ENCODE measurements around the gene TMEM161A.
"Not testable (repeated sequence)": the region's sequence is repeated elsewhere in the genome, so short reads cannot be mapped to it uniquely, and the experiment has no call there.

The TMEM161A gene

DNA sequence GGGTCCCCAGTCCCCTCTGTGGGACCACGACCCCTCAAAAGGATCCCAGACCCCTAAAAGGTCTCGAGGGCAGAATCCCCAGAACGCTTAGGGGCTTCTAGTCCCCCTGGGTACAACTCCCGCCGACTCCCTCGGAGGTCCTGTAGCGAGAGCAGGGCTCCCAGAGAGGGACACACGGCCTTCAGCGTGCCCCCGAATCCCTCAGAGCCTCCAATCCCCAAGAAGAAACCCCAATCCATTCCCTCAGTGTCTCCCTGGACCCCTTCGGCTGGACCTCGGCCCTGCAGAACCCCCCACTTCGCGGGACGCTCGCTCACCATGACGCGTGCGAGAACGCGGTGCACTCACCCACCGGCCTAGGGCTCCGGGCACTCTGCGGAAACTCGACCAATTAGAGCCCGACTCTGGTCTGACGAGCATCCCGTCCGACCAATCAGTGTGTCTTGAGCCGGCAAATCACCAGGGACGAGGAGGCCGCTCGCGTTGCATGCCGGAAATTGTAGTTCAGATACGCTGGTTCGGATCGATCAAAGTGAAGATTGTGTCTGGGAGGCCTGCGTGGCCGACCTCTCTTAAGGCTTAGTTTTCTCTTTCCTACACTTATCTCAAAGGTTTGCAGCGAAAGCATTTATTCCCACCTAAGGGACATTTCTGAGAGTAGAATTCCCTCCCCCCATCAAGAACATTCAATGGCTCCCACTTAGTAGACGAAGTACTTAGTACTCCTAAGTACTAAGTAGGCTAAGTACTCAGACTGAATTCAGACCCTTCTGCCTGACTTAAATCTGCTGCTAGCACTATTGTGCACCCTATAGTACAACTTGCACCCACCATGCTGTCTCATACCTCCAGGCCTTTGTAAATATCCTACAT lies at the start of gene TMEM161A:
TMEM161A (minus strand) TSS at position 370 of the 873 bp plus-strand sequence; CDS start at position 320, 50 bp downstream.
- peak; percentile 100 for DNase-seq (ENCODE audit: low spot score)

DNA sequence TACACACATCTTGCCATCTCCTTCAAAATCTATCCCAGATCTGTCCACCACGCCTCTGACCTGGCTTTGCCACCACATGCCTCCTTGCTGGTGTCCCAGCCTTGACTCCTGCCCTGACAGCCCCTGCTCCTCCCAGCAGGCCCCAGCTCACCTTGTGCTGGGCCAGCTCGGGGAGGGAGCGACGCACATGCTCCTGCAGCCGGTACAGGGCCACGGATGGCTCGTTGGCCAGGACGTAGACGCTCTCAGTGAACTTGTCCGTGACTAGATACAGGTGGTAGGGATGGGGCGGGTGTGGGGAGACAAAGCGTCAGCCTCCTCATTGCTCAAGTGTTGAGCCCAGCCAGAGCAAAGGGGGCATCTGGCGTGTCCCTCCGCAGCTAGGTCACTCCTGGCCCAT lies 48.5 kb upstream of the TMEM161A start:
- no peak for DNase-seq (ENCODE audit: low spot score)

DNA sequence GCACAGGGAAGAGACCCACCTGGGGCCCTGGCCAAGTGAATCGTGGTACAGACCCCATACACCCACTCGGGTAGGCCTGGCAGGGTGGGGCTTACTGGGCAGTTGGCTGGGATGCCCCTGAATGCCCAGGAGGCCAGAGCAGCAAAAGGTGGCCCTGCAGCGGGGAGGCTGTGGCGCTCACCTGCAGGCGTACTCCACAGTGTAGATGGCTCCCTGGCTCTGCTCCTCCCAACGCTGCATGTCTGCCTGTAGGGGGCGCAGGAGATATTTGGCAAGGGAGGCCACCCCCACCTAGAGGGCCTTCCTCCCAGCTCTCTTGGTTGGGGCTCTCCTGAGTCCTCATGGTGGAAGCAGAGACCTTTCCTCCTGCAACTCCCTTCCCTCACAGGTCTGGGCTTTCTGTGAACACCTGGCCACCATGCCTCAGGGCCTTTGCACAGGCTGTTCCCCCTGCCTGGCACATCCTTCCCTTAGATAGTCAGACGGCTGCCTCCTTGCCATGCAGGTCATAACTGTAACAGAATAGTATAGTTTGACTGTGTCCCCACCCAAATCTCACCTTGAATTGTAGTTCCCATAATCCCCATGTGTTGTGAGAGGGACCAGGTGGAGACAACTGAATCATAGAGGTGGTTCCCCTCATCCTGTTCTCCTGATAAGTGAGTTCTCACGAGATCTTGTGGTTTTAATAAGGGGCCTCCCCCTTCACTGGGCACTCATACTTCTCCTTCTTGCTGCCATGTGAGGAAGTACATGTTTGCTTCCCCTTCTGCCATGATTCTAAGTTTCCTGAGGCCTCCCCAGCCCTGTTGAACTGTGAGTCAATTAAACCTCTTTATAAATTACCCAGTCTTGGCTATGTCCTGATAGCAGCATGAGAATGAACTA lies 47.8 kb upstream of the TMEM161A start:
- DNase-seq (ENCODE audit: low spot score), result peak; percentile 36

DNA sequence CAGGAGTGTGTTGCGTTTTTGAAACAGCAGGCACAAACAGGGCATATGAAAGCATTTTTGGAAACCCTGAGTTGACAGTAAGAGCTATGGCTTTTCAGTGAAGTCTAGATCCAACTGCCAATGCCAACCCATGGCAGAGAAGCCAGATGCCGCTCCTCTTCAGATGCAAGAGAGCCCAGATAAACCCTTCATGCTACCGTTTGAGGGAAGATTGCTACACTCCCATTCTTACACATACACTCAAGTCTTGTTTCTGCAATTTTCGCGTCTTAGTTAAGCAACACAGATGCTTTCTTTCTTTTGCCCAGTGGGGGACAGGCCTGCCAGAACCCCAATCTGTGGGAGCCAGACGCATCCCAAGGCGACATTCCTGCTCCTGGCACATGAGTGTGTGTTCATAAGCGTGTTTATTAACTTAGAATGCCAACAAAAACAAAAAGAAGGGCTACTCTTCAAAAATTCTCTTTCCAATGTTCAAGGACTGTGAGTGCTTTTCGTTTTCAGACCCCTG lies 43.3 kb upstream of the TMEM161A start:
- DNase-seq (ENCODE audit: low spot score), result no peak

DNA sequence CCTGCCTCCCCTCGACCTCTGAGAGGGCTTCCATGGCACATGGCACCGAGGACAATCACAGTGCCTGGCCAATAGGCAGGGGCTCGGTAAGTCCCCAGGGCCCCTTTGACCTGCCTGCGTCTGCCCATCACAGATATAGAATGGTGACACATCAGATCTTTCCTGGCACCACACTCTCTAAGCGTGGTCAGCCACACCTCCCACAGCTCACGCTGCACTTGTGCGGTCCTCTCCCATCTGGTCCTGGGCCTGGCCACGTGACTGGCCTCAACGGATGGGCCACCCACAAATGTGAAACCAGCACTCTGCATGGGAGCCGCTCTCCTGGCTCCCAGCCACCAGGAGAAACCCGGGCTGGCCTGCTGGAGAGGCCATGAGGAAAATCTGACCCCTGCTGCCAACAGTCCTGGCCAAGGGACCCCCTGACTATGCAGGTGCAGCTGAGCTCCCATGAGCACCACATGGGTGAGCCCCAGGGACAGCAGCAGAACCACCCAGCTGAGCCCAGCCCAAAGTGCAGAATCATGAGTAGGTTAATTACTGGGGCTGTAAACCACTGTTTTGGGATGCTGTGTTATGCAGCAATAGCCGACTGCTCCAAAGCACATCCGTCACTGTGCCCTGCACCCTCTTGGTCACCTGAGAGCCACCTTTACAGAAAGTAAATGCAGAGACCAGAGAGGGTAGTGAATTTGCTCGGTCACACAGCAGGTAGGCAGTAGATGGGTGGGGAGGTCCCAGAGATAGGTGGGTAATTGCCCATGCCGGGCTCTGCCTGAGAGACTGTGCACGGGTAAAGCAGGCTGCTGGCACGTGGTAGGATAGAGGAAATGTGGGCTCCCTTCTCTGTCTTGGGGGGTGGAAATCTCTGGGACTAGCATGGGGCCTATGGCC lies 41.5 kb upstream of the TMEM161A start:
- no peak for DNase-seq (ENCODE audit: low spot score)

DNA sequence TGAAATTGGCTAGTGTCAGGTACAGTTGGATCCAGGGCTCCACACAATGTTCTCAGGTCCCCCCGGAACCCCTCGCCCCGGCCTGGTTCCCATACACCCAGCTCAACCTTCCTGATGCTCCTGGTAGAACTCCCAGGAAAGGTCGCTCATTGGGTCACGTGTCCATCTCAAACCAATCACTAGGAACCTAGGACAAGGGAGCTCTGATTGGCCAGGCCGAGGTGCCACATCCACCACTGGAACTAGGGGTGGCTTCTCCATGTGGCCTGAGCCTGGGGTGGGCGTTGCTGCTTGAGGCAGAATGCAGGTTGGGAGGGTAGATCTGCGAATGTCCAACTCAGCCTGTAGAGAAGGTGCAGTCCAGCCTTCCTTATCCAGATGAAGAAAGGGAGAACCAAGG lies 38.7 kb upstream of the TMEM161A start:
- DNase-seq (ENCODE audit: low spot score), result no peak

DNA sequence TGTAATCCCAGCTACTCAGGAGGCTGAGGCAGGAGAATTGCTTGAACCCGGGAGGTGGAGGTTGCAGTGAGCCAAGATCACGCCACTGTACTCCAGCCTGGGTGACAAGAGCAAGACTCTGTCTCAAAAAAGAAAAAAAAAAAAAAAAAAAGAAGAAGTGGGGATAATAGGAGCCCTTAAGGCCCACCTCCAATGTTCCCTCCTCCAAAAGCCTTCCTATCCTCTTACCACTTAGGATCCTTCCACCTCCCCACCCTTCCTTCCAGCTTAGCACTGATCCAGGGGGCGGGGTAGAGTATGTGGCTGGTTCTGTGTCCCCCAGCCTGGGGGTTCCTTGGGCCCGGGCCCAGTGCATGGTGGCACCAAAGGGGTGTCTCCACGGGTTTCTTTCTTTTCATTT lies 35.0 kb upstream of the TMEM161A start:
- not testable (repeated sequence) for DNase-seq (ENCODE audit: low spot score)

DNA sequence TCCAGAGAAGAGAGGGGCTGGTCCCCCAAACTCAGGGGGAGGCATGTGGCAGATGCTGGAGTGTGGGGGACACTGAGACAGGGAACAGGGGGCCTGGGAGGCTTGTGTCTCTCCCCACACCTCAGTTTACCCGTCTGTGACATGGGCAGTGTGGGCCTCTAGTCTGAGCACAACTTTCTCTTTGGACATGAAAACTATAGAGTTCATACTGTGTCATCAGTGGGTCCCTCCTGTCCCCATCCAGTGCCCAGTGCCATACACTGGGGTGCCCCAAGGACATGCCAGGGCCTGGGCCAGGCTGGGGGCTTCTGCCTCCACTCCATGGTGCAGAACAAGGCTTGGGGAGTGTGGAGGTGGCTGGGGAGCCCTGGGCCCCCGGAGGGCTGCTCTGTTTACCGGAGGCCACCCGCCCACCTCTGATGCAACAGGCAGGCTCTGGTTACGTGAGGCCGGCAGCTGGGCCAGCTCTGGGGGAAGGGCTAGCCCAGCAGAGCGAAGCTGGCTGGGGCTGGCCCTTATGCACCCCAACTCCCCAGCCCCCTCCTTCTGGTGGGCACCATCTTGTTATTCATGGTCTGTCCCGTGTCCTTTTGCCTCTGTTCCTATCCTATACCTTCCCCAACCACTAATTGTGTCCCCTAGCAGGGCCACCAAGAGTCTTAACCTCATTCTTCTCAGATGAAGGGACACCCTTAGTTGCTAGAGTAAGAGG lies 33.7 kb upstream of the TMEM161A start:
- no peak for DNase-seq (ENCODE audit: low spot score)

DNA sequence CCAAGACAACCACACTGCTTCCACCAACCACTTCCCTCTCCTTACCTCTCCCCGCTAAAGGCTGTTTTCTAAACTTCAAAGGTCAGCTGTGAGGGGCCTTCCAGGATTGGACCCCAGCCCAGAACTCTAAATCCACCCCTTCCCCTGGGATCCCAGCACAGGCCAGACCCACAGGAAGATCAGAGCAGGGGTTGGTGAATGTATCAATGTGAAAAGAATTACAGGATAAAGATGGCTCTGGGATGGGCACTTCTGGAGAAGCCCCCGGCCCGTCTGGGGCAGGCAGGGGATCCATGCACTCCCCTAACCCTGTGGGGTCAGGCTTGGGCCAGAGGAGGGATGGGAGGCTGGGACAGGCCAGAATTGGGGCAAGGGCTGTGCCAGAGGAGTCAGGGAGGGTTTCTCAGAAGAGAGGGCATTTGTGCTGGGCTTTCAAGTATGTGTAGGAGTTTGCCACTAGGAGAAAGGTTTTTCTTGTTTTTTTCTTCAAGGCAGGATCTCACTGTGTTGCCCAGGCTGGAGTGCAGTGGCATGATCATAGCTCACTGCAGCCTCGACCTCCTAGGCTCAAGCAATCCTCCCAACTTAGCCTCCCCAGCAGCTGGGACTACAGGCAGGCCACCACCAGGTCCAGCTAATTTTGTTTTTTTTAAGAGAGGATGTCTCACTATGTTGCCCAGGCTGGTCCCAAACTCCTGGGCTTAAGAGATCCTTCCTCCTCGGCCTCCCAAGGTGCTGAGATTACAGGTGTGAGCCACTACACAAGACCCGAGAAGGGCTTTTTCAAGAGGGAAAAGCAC lies 32.8 kb upstream of the TMEM161A start:
- no peak for DNase-seq (ENCODE audit: low spot score)

DNA sequence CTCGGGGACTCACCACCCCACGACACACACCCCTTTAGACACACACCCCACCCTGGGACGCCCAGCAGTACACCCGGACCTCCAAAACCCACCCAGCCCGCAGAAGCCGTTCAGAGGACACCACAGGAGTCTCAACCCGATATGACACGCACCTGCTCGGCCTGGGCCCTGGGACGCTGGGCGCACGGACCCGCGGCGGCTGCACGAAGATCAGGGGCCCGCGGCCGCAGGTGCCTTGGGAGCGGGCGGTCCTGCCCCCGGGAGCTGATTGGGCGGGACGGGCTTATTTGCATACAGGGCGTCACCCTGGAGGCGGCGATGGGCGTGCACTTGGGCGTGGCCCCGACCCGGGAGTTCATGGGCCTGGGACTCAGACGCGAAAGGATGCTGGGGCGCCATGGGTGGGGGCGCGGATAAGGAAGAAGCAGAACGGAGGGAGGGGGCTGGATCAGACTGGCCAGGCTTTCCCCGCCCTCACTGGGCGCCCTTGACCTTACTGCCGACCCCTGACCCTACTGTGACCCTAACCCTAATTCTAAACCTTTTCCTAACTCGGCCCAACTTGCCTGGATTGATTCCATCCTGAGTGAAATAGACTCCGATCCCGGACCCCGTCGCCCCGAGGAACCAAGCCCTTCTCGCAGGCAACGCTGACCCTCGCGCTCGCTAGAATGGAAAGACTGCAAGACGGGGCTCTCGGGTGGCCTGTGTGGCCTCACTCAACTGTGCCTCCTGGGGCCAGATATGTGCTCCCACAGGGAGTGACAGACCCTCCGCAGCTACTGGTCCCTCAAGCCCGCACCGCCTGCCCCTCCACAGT lies 32.0 kb upstream of the TMEM161A start, which contains the start of gene MEF2B:
MEF2B (minus strand) TSS at position 211 of the 820 bp plus-strand sequence. CDS start 19,528 bp downstream, outside the sequence.
- DNase-seq (ENCODE audit: low spot score), result peak; percentile 87

DNA sequence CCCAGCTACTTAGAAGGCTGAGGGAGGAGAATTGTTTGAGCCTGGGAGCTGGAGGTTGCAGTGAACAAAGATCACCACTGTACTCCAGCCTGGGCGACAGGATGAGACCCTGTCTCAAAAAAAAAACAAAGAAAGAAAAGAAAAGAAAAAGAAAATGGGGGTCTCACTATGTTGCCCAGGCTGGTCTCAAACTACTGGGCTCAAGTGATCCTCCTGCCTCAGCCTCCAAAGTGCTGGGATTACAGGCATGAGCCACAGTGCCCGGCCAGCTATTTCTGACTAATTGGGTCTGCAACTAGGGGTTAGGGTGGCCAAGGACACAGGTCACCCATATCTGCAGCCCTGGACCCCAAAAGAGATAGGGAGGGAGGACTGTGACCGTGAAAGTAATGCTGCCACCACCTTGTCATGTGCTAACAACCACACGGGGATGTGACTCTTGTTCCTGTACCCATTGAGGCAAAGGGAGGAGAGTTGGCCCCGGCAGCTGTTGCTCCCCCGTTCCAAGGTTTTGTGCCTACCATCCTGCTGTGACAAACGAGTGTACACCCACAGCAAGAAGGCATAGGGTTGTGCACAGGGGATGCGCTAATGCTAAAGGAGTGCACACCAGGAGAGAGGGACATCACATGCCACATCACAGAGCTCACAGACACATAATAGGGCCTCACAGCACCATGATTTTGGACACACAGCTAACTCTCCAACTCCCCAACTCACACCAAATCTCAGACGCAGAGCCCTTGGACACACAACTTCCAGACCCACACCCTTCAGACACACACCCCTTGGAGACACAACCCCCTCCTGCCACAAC lies 31.2 kb upstream of the TMEM161A start:
- DNase-seq (ENCODE audit: low spot score), result no peak

DNA sequence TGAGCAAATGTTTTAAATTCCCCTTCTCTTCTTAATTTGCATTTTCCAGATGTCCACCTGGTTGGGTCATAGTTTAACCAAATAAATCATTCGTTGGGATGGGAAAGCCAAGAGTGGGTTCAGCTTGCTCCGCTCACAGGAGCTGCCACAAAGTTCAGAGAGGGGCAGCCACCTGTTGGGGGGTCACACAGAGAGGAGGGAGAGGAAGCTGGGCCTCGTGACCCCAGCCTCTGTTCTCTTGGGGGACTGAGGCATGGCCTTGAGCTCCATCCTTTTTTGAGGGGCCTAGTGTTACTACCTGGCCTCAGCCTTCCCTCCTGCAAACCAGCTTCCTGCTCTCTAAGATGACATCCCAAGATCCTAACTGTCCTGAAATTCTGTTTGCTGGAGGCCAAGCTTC lies 29.3 kb upstream of the TMEM161A start:
- DNase-seq (ENCODE audit: low spot score), result no peak

DNA sequence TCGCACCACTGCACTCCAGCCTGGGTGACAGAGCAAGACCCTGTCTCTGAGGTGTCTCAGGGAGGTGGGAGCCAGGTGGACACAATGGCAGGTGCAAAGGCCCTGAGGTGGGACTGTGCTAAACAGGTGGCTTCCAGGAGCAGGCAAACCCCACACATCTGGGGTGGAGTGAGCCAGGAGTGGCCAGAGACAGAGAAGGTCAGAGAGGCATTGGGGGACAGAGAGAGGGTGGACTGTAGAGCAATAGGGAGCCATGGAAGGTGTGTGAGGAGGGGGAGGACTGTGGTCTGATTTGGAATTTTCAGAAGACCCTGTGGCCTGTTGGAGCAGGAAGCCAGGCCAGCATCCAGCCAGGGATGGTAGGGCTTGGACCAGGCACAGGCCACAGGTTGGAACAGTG lies 27.1 kb upstream of the TMEM161A start:
- no peak for DNase-seq (ENCODE audit: low spot score)

DNA sequence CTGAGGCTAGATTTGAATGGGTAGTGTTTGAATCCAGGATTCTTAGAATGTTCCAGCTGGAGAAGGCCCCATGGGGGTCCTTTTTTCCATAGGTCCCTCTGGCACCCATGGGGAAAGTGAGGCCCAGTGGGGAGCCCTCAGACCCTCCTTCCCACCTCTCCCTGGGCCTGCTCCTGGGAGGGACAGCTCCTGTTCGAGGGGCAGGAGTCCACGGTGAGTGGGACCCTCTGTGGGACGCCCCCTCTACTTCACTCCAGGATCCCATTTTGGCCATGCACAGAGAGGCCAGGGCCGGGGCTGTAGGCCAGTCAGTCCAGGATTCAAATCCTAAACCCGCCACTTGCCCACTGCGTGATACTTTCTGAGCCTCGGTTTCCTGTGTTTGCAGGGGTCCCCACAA lies 24.2 kb upstream of the TMEM161A start:
- DNase-seq (ENCODE audit: low spot score), result no peak

DNA sequence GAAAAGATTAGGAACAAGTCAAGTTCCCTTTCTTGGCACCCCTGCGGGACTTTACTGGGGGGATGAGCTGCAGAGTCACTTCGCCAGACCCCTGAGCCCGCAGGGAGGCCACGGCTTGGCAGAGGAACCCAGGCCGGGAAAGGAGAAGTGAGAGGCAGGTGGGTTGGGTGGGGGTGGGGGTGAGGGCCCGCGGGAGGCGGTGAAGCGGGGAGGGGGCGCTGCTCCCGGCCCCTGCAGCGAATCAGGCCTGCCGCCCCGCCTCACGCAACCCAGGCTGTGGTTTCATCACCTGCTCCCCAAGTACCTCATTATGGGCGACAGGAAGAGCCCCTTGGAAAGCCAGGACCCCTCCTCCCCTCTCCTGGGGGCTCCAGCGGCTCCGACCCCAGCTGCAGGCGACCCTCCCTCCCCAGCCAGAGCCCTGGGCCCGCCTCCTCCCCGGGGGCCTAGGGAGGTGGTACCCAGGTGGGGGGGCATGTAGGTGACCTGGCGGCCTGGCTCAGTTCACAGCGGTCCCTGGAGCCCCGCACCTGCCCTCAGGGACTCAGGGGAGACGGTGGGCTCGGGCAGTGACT lies 22.3 kb upstream of the TMEM161A start:
- DNase-seq (ENCODE audit: low spot score), result no peak

DNA sequence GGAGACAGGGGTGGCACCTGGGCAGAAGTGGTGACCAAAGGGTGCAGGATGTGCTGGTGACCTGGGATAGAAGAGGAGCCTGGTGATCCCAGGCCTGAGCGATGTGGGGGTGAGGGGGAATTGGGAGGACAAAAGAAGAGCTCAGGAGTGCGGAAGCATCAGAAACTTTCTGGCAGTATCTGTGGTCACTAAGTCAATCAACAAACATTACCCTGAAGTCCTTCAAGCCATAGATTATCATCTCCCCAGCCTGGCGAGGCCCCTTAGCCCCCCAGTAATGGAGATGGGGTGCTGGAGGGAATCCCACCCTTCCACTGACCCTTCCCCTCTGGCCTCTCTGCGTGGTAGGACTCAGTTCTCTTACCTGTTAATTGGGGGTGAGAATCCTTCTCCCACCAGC lies 21.3 kb upstream of the TMEM161A start:
- DNase-seq (ENCODE audit: low spot score), result no peak

DNA sequence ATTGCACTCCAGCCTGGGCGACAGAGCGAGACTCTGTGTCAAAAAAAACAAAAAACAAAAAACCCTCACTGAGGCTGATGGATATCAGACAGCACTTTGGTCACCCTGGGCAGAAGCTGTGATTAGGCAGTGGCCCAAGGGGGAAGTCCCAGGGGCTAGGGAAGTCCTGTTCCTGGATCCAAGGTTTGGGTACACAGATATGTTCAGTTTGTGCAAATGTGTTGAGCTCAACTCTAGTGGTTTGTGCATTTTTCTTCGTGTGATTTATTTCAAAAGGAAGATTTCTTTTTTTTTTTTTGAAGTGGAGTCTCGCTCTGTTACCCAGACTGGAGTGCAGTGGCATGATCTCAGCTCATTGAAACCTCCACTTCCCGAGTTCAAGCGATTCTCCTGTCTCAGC lies 19.5 kb upstream of the TMEM161A start:
- DNase-seq (ENCODE audit: low spot score), result no peak

All from AG08395 (cell line).